SKM-1 (cell line): ENCODE results near the gene RHBDF2.
"Not testable (repeated sequence)": the region's sequence is repeated elsewhere in the genome, so short reads cannot be mapped to it uniquely, and the experiment has no call there.

Source experiments
- DNase-seq: peaks from one replicate; lab custom pipeline; 2025; ENCODE audit not compliant: unreplicated experiment; lab: John Stamatoyannopoulos, UW

Gene RHBDF2

GRCh38 chr17:76538281-76538931, 37.2 kb upstream of the RHBDF2 start:
- DNase-seq, result no peak

GRCh38 chr17:76537578-76538280, 36.5 kb upstream of the RHBDF2 start, which contains the start of gene CYGB:
CYGB (minus strand) TSS chr17:76537709; CDS start chr17:76537542, 167 bp downstream.
- DNase-seq, result no peak

GRCh38 chr17:76537288-76537577, 36.0 kb upstream of the RHBDF2 start:
- no peak for DNase-seq

- no peak for DNase-seq
Measured at GRCh38 chr17:76536511-76537287, 35.5 kb upstream of the RHBDF2 start.

- no peak for DNase-seq
Measured at GRCh38 chr17:76535788-76536510, 34.7 kb upstream of the RHBDF2 start.

- no peak for DNase-seq
Measured at GRCh38 chr17:76534831-76535732, 33.9 kb upstream of the RHBDF2 start.

- not testable (repeated sequence) for DNase-seq
Measured at GRCh38 chr17:76533640-76534359, 32.6 kb upstream of the RHBDF2 start.

GRCh38 chr17:76532072-76532651, 30.9 kb upstream of the RHBDF2 start:
- DNase-seq, result no peak

- DNase-seq, result no peak
Measured at GRCh38 chr17:76531486-76532038, 30.3 kb upstream of the RHBDF2 start.

- DNase-seq, result no peak
Measured at GRCh38 chr17:76530811-76531485, 29.7 kb upstream of the RHBDF2 start.

- DNase-seq, result no peak
Measured at GRCh38 chr17:76530095-76530723, 29.0 kb upstream of the RHBDF2 start.

- DNase-seq, result no peak
Measured at GRCh38 chr17:76529224-76530094, 28.2 kb upstream of the RHBDF2 start.

GRCh38 chr17:76528528-76529223, 27.5 kb upstream of the RHBDF2 start:
- no peak for DNase-seq

- DNase-seq, result no peak
Measured at GRCh38 chr17:76528156-76528527, 26.9 kb upstream of the RHBDF2 start.

- no peak for DNase-seq
Measured at GRCh38 chr17:76527430-76528111, 26.3 kb upstream of the RHBDF2 start.

- DNase-seq, result not testable (repeated sequence)
Measured at GRCh38 chr17:76527016-76527415, 25.8 kb upstream of the RHBDF2 start.
